IPS-18c (cell line): ENCODE measurements around the gene PARP9.
"Not testable (repeated sequence)": the region's sequence is repeated elsewhere in the genome, so short reads cannot be mapped to it uniquely, and the experiment has no call there.

ENCODE experiments used
- H3K4me3 ChIP-seq: 2 replicates; pipeline ENCODE4 v1.7.0; 2013; ENCODE audit warnings: low read depth, mild to moderate bottlenecking, low read length, moderate library complexity; ENCODE audit not compliant: insufficient read depth
- H3K9me3 ChIP-seq: one replicate; pipeline ENCODE4 v1.6.1; 2013; ENCODE audit warnings: mild to moderate bottlenecking, low read length, moderate library complexity; ENCODE audit not compliant: control insufficient read depth, insufficient read depth

Gene PARP9

GRCh38 chr3:122510878-122511535 is 53.1 kb downstream of the PARP9 start:
- Histone ChIP-seq H3K4me3 (no peak overlapping the region), H3K9me3 (no peaks in the 10 kb centered on the region)

GRCh38 chr3:122508944-122509343 is 55.2 kb downstream of the PARP9 start:
- not testable (repeated sequence) for H3K9me3 ChIP-seq

DNA sequence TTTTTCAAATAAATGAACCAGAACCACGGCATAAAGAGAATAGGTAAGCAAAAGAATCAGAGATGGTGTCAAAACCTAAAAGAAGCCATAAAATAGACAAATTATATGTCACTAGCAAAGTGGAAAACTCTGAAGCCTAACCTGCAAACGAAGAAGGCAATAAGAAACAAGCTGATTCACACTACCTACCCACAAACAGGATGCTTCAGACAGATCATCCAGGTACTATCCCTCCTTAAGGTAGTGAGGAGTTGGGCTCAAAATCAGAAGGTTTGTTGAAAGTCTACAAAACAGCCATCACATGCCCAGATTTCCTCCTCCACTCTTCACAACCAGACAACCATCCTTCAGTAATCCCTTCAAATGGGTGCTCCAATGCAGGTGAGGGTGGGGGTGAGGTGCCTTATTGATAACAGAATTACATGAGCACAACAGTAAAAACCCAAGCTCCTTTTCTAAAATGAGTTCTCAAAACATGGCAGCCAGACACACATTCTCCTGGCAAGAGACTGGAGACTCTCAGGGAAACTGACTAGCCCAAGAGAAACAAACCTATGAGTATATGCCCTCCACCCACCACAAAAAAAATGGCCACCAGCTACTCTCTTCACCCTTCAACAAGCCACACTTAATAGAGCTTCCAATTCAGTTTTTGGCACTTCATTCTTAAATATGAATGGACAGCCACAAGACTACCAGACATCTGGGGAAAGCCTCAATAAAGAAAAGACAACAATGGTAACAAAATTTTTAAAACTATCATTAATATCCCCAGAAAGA is 55.8 kb downstream of the PARP9 start:
- Histone ChIP-seq H3K4me3 (no peak overlapping the region), H3K9me3 (no peaks in the 10 kb centered on the region)

More at GRCh38 chr3:122508944-122509343, 55.2 kb downstream of the PARP9 start:
- not testable (repeated sequence) for H3K4me3 ChIP-seq

- H3K4me3 ChIP-seq, result no peak overlapping the region
- H3K9me3 ChIP-seq, result no peaks in the 10 kb centered on the region
Observed at GRCh38 chr3:122506450-122506849, 57.6 kb downstream of the PARP9 start.

DNA sequence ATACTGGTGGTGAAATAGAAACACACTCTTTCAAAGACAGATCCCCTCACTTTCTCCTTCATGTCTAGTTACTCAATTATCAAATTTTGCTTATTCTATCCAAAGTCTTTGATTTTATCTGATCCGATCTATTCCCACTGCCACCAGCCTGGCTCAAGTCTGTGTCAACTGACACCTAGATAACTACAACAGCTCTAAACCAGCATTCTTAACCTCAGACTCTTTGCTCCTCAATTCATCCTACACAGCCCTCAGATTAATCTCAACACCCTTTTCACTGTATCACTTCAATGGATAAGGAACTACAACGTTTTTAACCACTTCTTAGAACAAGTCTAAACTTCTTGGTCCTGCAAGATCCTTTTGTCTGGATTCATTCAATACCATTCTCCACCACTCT is 58.4 kb downstream of the PARP9 start:
- Histone ChIP-seq H3K4me3 (no peak overlapping the region), H3K9me3 (no peaks in the 10 kb centered on the region)

DNA sequence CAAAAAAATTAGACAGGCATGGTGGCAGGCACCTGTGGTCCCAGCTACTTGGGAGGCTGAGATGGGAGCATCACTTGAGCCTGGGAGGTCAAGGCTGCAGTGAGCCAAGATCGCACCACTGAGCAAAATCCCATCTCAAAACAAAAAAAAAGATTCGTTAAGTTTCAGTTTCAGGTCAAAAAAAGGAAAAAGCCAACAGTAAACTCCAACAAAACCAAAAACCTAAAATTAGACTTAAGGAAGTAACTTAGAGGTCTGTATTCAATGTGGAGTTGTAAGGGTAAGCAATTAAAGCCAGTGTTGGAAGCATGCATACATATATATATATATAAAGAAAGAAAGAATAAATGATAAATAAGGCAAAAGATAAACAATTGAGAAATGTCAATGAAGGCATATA is 61.2 kb downstream of the PARP9 start:
- Histone ChIP-seq H3K9me3 (no peaks in the 10 kb centered on the region), H3K4me3 (no peak overlapping the region)

GRCh38 chr3:122502139-122502538 is 62.0 kb downstream of the PARP9 start:
- Histone ChIP-seq H3K4me3 (no peak overlapping the region), H3K9me3 (no peaks in the 10 kb centered on the region)

GRCh38 chr3:122500964-122501363 is 63.1 kb downstream of the PARP9 start:
- not testable (repeated sequence) for H3K4me3 ChIP-seq, H3K9me3 ChIP-seq

DNA sequence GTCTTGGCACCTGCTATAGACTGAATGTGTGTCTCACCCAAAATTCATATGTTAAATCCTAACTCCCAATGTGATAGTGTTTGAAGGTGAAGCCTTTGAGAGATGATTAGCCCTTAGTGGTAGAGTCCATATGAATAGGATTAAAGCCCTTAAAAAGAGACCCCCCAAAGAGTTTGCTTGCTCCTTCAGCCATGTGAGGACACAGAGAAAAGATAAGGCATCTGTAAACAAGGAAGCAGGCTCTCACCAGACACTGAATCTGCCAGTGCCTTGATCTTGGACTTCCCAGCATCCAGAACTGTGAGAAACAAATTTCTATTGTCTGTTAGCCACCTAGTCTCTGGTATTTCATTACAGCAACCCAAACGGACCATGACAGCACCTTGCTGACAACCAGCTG is 65.9 kb downstream of the PARP9 start:
- no peak overlapping the region for H3K4me3 ChIP-seq
- H3K9me3 ChIP-seq, result no peaks in the 10 kb centered on the region

- H3K9me3 ChIP-seq, result no peaks in the 10 kb centered on the region
- no peak overlapping the region for H3K4me3 ChIP-seq
Observed at GRCh38 chr3:122497425-122497824, 66.7 kb downstream of the PARP9 start.

DNA sequence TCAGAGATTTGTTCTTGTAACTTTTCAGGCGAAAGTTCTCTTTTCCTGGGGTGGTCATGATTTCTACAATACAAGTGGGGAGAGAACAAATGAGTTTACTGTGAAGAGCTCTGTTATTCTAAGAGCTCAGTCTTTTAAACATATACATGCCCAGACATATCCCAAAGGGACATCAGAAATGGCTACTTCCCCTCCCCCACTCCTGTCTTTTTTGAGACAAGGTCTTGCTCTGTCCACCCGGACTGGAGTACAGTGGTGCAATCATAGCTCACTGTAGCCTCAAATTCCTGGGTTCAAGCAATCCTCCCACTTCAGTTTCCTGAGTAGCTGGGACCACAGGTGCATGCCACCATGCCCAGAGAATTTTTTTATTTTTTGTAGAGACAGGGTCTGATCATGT is 67.6 kb downstream of the PARP9 start:
- no peak overlapping the region for H3K4me3 ChIP-seq

GRCh38 chr3:122493296-122493695 is 70.8 kb downstream of the PARP9 start:
- no peaks in the 10 kb centered on the region for H3K9me3 ChIP-seq

More for the DNA sequence above, 67.6 kb downstream of the PARP9 start:
- no peaks in the 10 kb centered on the region for H3K9me3 ChIP-seq

DNA sequence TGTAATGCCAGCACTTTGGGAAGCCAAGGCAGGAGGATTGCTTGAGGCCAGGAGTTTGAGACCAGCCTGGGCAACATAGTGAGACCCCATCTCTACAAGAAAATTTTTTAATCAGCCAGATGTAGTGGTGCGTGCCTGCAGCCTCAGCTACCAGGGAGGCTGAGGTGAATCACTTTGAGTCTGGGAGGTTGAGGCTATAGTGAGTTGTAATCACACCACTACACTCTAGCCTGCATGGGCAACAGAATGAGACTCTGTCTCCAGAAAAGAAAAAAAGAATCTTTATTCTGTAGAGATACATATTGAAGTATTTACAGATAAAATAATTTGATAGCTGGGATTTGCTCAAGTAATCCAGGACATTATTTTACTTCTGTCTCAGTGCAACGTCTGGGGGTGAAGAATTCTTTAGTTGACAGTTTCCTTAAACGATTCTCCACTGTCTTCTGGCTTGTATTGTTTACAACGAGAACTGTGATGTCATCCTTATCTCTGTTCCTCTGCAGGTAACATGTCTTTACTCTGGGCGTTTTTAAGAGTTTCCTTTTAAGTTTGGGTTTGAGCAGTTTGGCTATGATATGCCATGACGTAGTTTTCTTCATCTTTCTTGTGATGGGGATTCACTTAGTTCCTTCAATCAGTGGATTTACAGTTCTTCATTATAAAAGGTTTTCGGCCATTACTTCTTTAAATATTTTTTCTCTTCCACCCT is 75.7 kb downstream of the PARP9 start:
- no peaks in the 10 kb centered on the region for H3K9me3 ChIP-seq
- H3K4me3 ChIP-seq, result no peak overlapping the region

More at GRCh38 chr3:122493296-122493695, 70.8 kb downstream of the PARP9 start:
- H3K4me3 ChIP-seq, result no peak overlapping the region

DNA sequence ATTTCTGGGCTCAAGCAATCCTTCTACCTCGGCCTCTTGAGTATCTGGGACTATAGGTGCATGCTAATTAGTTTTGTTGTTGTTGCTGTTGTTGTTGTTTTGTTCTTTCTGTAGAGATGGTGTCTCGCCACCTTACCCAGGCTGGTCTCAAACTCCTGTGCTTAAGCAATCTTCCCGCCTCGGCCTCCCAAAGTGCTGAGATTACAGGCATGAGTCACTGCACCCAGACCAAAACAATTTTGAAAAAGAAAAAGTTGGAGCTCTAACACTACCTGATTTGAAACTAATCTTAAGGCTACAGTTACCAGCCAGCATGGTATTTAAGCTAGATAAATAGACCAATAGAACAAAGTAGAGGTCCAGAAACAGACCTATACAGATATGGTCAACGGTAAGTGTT is 79.1 kb downstream of the PARP9 start:
- Histone ChIP-seq H3K9me3 (no peaks in the 10 kb centered on the region), H3K4me3 (no peak overlapping the region)

DNA sequence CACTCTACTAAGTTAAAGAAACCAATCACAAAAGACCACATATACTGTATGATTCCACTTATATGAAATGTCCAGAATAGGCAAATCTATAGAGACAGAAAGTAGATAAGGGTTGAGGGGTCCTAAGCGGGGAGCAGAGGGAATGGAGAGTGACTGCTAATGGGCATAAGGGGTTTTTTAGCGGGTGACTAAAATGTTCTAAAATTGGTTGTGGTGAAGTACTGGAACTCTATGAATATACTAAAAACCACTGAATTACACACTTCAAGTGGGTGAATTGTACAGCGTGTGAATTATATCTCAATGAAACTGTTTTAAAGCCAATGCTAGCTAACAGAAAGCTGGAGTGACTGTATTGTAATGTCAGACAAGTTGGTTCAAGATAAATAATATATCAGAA is 82.7 kb downstream of the PARP9 start:
- Histone ChIP-seq H3K9me3 (no peaks in the 10 kb centered on the region), H3K4me3 (no peak overlapping the region)
